Measurements from ENCODE around the gene CCNE1.

- TF ChIP-seq POLR2AphosphoS5 (IDR thresholded peaks at IDR 0.05; ENCODE audit: borderline replicate concordance, low read depth, low read length), result no peak
- no peak for TF ChIP-seq EZH2 (IDR thresholded peaks at IDR 0.05)
Observed at GRCh38 chr19:29781386-29782259, 30.2 kb upstream of the CCNE1 start.

Measured in SK-N-MC (cell line).